Measurements from ENCODE around the gene SLC38A9. TPM values are rescaled to one million over a fixed set of nuclear protein-coding genes. Genes with fewer than 3 reads are reported as not detected.

Gene SLC38A9
- total and polyA plus RNA-seq, 4 donors: 11.4 to 31.0 (median 18.6) TPM

GRCh38 chr5:55620766-55621160 lies 91.4 kb downstream of the SLC38A9 start:
- Histone ChIP-seq H3K9ac (ENCODE audit: low read depth in 1 of 2, low read length in 2 of 2) (no peak overlapping the region), H3K27me3 (ENCODE audit: control insufficient read depth in 4 of 4, insufficient read depth in 4 of 4, low read length in 3 of 4) (no peaks in the 10 kb centered on the region), H3K9me3 (ENCODE audit: control insufficient read depth in 4 of 4, low read length in 3 of 4) (no peaks in the 10 kb centered on the region), H3K27ac (ENCODE audit: low read depth in 1 of 2, low read length in 2 of 2) (peak overlapping the region; percentile 47 to 83), H3K4me3 (ENCODE audit: low read depth in 1 of 3, low read length in 3 of 3) (no peak overlapping the region), H3K36me3 (ENCODE audit: control insufficient read depth in 4 of 4, insufficient read depth in 3 of 4, low read depth in 1 of 4, low read length in 3 of 4) (no peaks in the 10 kb centered on the region), H3K4me1 (ENCODE audit: control insufficient read depth in 4 of 4, insufficient read depth in 4 of 4, low read length in 3 of 4) (peaks cover 4 to 21% (median 8%) of the 10 kb centered on the region in 4 donors)
- DNase-seq (ENCODE audit: low spot score): no peak
- 87% methylated on average over 4 of the region's 4 CpGs for WGBS
- TF ChIP-seq REST (IDR thresholded peaks at IDR 0.05) (no peak), GABPA (IDR thresholded peaks at IDR 0.05 in 1 of 2, conservative IDR thresholded peaks at IDR 0.05 in 1 of 2) (no peak), FOXA2 (IDR thresholded peaks at IDR 0.05) (no peak), ATF3 (IDR thresholded peaks at IDR 0.05) (no peak), RXRA (IDR thresholded peaks at IDR 0.05) (no peak), TAF1 (conservative IDR thresholded peaks at IDR 0.05) (no peak), RAD21 (IDR thresholded peaks at IDR 0.05) (no peak), MAX (IDR thresholded peaks at IDR 0.05) (no peak), HNF4G (IDR thresholded peaks at IDR 0.05) (no peak)

GRCh38 chr5:55620009-55620765 lies 91.9 kb downstream of the SLC38A9 start:
- 86% methylated on average over 6 of the region's 6 CpGs for WGBS
- no peak overlapping the region for H3K4me3 ChIP-seq (ENCODE audit: low read depth in 1 of 3, low read length in 3 of 3)
- peaks cover 1 to 15% (median 8%) of the 10 kb centered on the region in 4 donors for H3K4me1 ChIP-seq (ENCODE audit: control insufficient read depth in 4 of 4, insufficient read depth in 4 of 4, low read length in 3 of 4)
- H3K27me3 ChIP-seq (ENCODE audit: control insufficient read depth in 4 of 4, insufficient read depth in 4 of 4, low read length in 3 of 4): no peaks in the 10 kb centered on the region
- no peaks in the 10 kb centered on the region for H3K9me3 ChIP-seq (ENCODE audit: control insufficient read depth in 4 of 4, low read length in 3 of 4)
- no peak overlapping the region for H3K9ac ChIP-seq (ENCODE audit: low read depth in 1 of 2, low read length in 2 of 2)
- H3K36me3 ChIP-seq (ENCODE audit: control insufficient read depth in 4 of 4, insufficient read depth in 3 of 4, low read depth in 1 of 4, low read length in 3 of 4): no peaks in the 10 kb centered on the region
- no peak for DNase-seq (ENCODE audit: low spot score)
- TF ChIP-seq JUND (IDR thresholded peaks at IDR 0.05): peak; percentile 61 to 80
- peak; percentile 44 for TF ChIP-seq ATF3 (IDR thresholded peaks at IDR 0.05)
- peak in 1 of 2 donors; percentile 18 for TF ChIP-seq RXRA (IDR thresholded peaks at IDR 0.05)
- TF ChIP-seq FOXA2 (IDR thresholded peaks at IDR 0.05): peak; percentile 47
- no peak for TF ChIP-seq MAX (IDR thresholded peaks at IDR 0.05)
- TF ChIP-seq EGR1 (IDR thresholded peaks at IDR 0.05; ENCODE audit: low read depth in 2 of 2): no peak
- H3K27ac ChIP-seq (ENCODE audit: low read depth in 1 of 2, low read length in 2 of 2): peak overlapping the region; percentile 47 to 54

- Histone ChIP-seq H3K9ac (ENCODE audit: low read depth in 1 of 2, low read length in 2 of 2) (no peak overlapping the region), H3K9me3 (ENCODE audit: control insufficient read depth in 4 of 4, low read length in 3 of 4) (no peaks in the 10 kb centered on the region), H3K27me3 (ENCODE audit: control insufficient read depth in 4 of 4, insufficient read depth in 4 of 4, low read length in 3 of 4) (no peaks in the 10 kb centered on the region), H3K4me1 (ENCODE audit: control insufficient read depth in 4 of 4, insufficient read depth in 4 of 4, low read length in 3 of 4) (peaks cover 1 to 10% (median 8%) of the 10 kb centered on the region in 4 donors), H3K36me3 (ENCODE audit: control insufficient read depth in 4 of 4, insufficient read depth in 3 of 4, low read depth in 1 of 4, low read length in 3 of 4) (no peaks in the 10 kb centered on the region), H3K27ac (ENCODE audit: low read depth in 1 of 2, low read length in 2 of 2) (no peak overlapping the region), H3K4me3 (ENCODE audit: low read depth in 1 of 3, low read length in 3 of 3) (no peak overlapping the region)
- DNase-seq (ENCODE audit: low spot score): no peak
- WGBS: 97% methylated on average over 5 of the region's 5 CpGs
- TF ChIP-seq TAF1 (conservative IDR thresholded peaks at IDR 0.05) (no peak), ZBTB33 (IDR thresholded peaks at IDR 0.05) (no peak), ATF3 (IDR thresholded peaks at IDR 0.05) (no peak), HNF4G (IDR thresholded peaks at IDR 0.05) (no peak), RXRA (IDR thresholded peaks at IDR 0.05) (no peak), NR2F2 (IDR thresholded peaks at IDR 0.05) (no peak), FOXA2 (IDR thresholded peaks at IDR 0.05) (no peak), FOXA1 (IDR thresholded peaks at IDR 0.05) (no peak), CTCF (IDR thresholded peaks at IDR 0.05; ENCODE audit: low read depth, low read length, missing input control) (no peak), JUND (IDR thresholded peaks at IDR 0.05) (no peak), RAD21 (IDR thresholded peaks at IDR 0.05) (no peak), SP1 (IDR thresholded peaks at IDR 0.05) (no peak), EGR1 (IDR thresholded peaks at IDR 0.05; ENCODE audit: low read depth in 2 of 2) (no peak), MAX (IDR thresholded peaks at IDR 0.05) (no peak)
Observed at GRCh38 chr5:55618318-55618717, 93.8 kb downstream of the SLC38A9 start.

Measured in liver (tissue), 9 donors.